Natural killer cell treated with Interleukin-12 subunit alpha and Interleukin-12 subunit beta and Interleukin-15 and Interleukin-18, amount 100 ng/mL, for 72 hours (primary cell): ENCODE data around the gene GPR179. TPM values are rescaled to one million over a fixed set of nuclear protein-coding genes. Genes with fewer than 3 reads are reported as not detected.

ENCODE experiments used
- total RNA-seq, 2 donors: library from RNA; stranded (reverse); gene quantifications; one replicate each; pipeline ENCODE4 v1.2.3, GENCODE V29; 2022

The GPR179 gene
- total RNA-seq, 2 donors from 2014 or later, result 0.10 TPM; not detected in 1

Other genes with a start within 250 kb of the GPR179 start
- gene TBC1D3E, start 216.0 kb downstream of the GPR179 start, total RNA-seq, result 10 to 100 TPM in 1 of 2 donors, not detected in 1; 13.3 TPM
- gene TBC1D3, start 151.4 kb downstream of the GPR179 start, total RNA-seq, result 1 to 10 TPM in 1 of 2 donors, not detected in 1; 3.9 TPM
- 10 to 100 TPM; 29.1 to 30.4 TPM for gene MRPL45, start 46.8 kb downstream of the GPR179 start, total RNA-seq
- gene SOCS7, start 7.9 kb upstream of the GPR179 start, total RNA-seq, result 10 to 100 TPM; 14.2 to 29.7 TPM
- 1 to 10 TPM in 1 of 2 donors, under 1 TPM in 1; 0.55 to 2.9 TPM for gene ARHGAP23, start 84.5 kb upstream of the GPR179 start, total RNA-seq